PFSK-1 (cell line): ENCODE measurements around the gene IQGAP2.

ENCODE experiments used
- FOXP2 ChIP-seq: optimal IDR thresholded peaks from 2 replicates; pipeline ENCODE3; 2011; ENCODE audit warnings: borderline replicate concordance, control low read depth, inconsistent platforms; ENCODE audit not compliant: insufficient read depth; ENCODE audit errors: extremely low read length, extremely low read depth
- POLR2AphosphoS5 ChIP-seq: IDR thresholded peaks from 2 replicates; pipeline ENCODE4 v1.6.1; 2012; ENCODE audit warnings: low read depth, mild to moderate bottlenecking, control low read depth, low read length, moderate library complexity
- REST ChIP-seq, 2 experiments: IDR thresholded peaks; 2 replicates each; pipeline versions ENCODE4 v1.6.1 to v1.8.0; 2011 to 2012; ENCODE audit warnings: low read depth in 2 of 2, low read length in 2 of 2, control low read depth in 1 of 2, inconsistent platforms in 1 of 2, mild to moderate bottlenecking in 1 of 2, moderate library complexity in 1 of 2; ENCODE audit not compliant: insufficient read depth in 1 of 2
- SIN3A ChIP-seq: IDR thresholded peaks from 2 replicates; pipeline ENCODE4 v1.6.1; 2012; ENCODE audit warnings: mild to moderate bottlenecking, low read length, moderate library complexity, borderline replicate concordance; ENCODE audit not compliant: insufficient read depth
- TAF1 ChIP-seq: IDR thresholded peaks from 2 replicates; pipeline ENCODE4 v1.6.1; 2012; ENCODE audit warnings: low read length, control low read depth, borderline replicate concordance; ENCODE audit not compliant: insufficient read depth

DNA sequence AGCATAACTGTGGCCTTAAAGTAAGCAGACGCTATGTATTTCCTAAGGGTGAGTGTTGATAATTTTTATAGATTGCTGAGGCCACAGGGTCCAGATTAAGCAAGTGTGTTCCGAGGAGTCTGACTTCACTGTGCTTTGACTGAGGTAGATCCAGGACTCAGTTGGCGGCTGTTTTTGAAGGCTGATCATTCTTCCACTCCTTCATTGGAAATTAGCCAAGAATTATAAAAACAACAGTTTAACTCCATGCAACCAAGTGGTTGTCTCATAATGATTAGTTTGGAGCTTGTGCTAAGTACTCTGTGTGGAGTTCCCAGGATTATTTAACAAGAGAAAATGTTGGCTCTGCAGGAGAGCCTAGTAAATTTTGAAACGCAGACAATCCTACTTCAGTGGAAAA is 19.1 kb downstream of the IQGAP2 start:
- TF ChIP-seq SIN3A = no peak
- no peak for TF ChIP-seq TAF1
- no peak for TF ChIP-seq FOXP2
- TF ChIP-seq POLR2AphosphoS5 = no peak
- TF ChIP-seq REST (IDR thresholded peaks at IDR 0.05; ENCODE audit: insufficient read depth in 1 of 2, low read depth in 2 of 2, low read length in 2 of 2) = no peak
